ENCODE data around the gene CRYL1. TPM values are rescaled to one million over a fixed set of nuclear protein-coding genes. Genes with fewer than 3 reads are reported as not detected.

The CRYL1 gene
- total and polyA plus RNA-seq, 2 of the 4 experiments (the other 2 are of a cell fraction) = 11.7 to 16.4 TPM

DNA sequence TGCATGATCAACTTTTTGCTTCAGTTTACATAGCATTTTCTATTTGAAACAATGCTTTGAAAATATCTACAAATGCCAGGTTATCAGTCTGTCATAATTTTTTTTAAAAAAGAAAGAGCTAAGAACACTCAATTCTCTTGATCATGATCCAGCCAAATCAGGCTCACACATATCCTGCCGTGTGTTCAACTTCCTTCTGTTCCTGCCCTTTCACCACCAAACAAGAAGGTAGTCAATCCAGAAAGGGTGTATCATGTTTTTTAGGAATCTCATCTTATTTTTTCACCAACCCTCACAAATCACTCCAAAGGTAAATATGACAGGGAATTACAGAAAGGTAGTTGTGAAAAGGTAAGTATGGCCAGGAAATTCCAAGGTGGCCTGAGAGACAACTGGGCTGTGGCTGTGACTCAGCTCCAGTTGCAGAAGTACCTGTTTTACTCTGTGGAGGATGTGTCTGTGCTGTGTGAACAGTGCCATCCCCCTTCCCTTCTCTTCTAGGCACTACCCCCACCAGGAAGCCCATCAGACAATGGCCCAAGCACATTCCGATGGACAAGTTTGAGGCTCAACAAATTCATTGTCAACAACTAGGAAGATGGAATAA is 154.7 kb downstream of the CRYL1 start:
- H3K9ac ChIP-seq (ENCODE audit: low read depth, low read length) = no peak overlapping the region
- no peak overlapping the region for H3K14ac ChIP-seq (replicated peaks; ENCODE audit: low read depth, low read length)
- POLR2A ChIA-PET (ENCODE audit: unreplicated experiment) = no interaction called here
- no peak overlapping the region for H2AK5ac ChIP-seq (ENCODE audit: low read depth, low read length)
- no peak overlapping the region for H2BK120ac ChIP-seq (ENCODE audit: low read depth, low read length)
- H3K79me1 ChIP-seq (ENCODE audit: low read depth in 1 of 2, low read length in 2 of 2) = no peaks in the 10 kb centered on the region
- H2BK15ac ChIP-seq (ENCODE audit: low read depth, low read length) = no peak overlapping the region
- WGBS, 2 experiments (ENCODE audit: extremely low coverage in 2 of 2, insufficient read length in 1 of 2) = no CpG with 5 or more reads among the region's 2 CpGs
- no peak overlapping the region for H3K27ac ChIP-seq (ENCODE audit: insufficient read depth, low read length)
- in situ Hi-C loops (cut with MboI; ENCODE audit: low sequenced_read_pairs) (no loop called here), dilution Hi-C loops (cut with HindIII; ENCODE audit: low sequenced_read_pairs, unreplicated experiment) (no loop called here), intact Hi-C loops (cut with micrococcal nuclease) (no loop called here)
- DNase-seq (no peak), ATAC-seq (ENCODE audit: low read depth) (no peak)
- H3K4me2 ChIP-seq (ENCODE audit: low read depth, low read length) = no peak overlapping the region
- peaks cover 35% of the 10 kb centered on the region for H3K27me3 ChIP-seq (ENCODE audit: control insufficient read depth, insufficient read depth, low read length)
- no TSS peak for BruUV-seq (replicated peaks)
- H4K20me1 ChIP-seq (ENCODE audit: insufficient read depth, low read length) = no peaks in the 10 kb centered on the region
- no peak overlapping the region for H4K8ac ChIP-seq (ENCODE audit: low read depth in 2 of 2, low read length in 2 of 2)
- H3K56ac ChIP-seq (ENCODE audit: extremely low read depth, insufficient read depth, low read length) = no peak overlapping the region
- H3K4ac ChIP-seq (ENCODE audit: low read depth, low read length) = no peak overlapping the region
- H3K23ac ChIP-seq (ENCODE audit: low read depth, low read length) = no peak overlapping the region
- H4K91ac ChIP-seq (ENCODE audit: insufficient read depth, low read depth, low read length) = no peak overlapping the region
- no peak overlapping the region for H2BK20ac ChIP-seq (ENCODE audit: low read depth, low read length)
- CTCF ChIA-PET = no interaction called here
- peaks cover 2% of the 10 kb centered on the region; the same call in 1 of the 2 replicates for H3K9me3 ChIP-seq (ENCODE audit: control insufficient read depth, insufficient read depth, low read length)
- H2AFZ ChIP-seq (replicated peaks; ENCODE audit: low read length, poor library complexity) = no peak overlapping the region
- H3K4me3 ChIP-seq (ENCODE audit: insufficient read depth, low read depth, low read length) = no peak overlapping the region
- no peaks in the 10 kb centered on the region for H3K36me3 ChIP-seq (ENCODE audit: control insufficient read depth, insufficient read depth, low read length)
- no peak overlapping the region for H3K18ac ChIP-seq (ENCODE audit: low read depth, low read length)
- H3K9me1 ChIP-seq (ENCODE audit: insufficient read depth, low read length) = no peaks in the 10 kb centered on the region
- no peak overlapping the region for H4K5ac ChIP-seq (ENCODE audit: low read depth, low read length)
- no peak overlapping the region for H2AK9ac ChIP-seq (replicated peaks; ENCODE audit: low read depth, low read length, poor library complexity)
- TF ChIP-seq MAZ (IDR thresholded peaks at IDR 0.05; ENCODE audit: borderline replicate concordance, low read depth, low read length) = no peak
- TF ChIP-seq BHLHE40 (IDR thresholded peaks at IDR 0.05; ENCODE audit: low read depth, low read length) = no peak
- TF ChIP-seq RFX5 (IDR thresholded peaks at IDR 0.05; ENCODE audit: low read depth, low read length) = no peak
- TF ChIP-seq RCOR1 (IDR thresholded peaks at IDR 0.05; ENCODE audit: insufficient replicate concordance, low read length) = no peak
- TF ChIP-seq CHD1 (IDR thresholded peaks at IDR 0.05; ENCODE audit: low read depth, low read length) = no peak
- TF ChIP-seq, protein P1, sequence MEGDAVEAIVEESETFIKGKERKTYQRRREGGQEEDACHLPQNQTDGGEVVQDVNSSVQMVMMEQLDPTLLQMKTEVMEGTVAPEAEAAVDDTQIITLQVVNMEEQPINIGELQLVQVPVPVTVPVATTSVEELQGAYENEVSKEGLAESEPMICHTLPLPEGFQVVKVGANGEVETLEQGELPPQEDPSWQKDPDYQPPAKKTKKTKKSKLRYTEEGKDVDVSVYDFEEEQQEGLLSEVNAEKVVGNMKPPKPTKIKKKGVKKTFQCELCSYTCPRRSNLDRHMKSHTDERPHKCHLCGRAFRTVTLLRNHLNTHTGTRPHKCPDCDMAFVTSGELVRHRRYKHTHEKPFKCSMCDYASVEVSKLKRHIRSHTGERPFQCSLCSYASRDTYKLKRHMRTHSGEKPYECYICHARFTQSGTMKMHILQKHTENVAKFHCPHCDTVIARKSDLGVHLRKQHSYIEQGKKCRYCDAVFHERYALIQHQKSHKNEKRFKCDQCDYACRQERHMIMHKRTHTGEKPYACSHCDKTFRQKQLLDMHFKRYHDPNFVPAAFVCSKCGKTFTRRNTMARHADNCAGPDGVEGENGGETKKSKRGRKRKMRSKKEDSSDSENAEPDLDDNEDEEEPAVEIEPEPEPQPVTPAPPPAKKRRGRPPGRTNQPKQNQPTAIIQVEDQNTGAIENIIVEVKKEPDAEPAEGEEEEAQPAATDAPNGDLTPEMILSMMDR (conservative IDR thresholded peaks at IDR 0.05; ENCODE audit: low read depth, low read length) = no peak
- no peak for TF ChIP-seq FOS (IDR thresholded peaks at IDR 0.05; ENCODE audit: low read depth, low read length)
- no peak for TF ChIP-seq CEBPB (IDR thresholded peaks at IDR 0.05; ENCODE audit: low read depth, low read length)
- no peak for TF ChIP-seq NFE2L2 (IDR thresholded peaks at IDR 0.05; ENCODE audit: low read depth, low read length)
- no peak for TF ChIP-seq MAFK (IDR thresholded peaks at IDR 0.05; ENCODE audit: low read depth, low read length)
- H3K4me1 ChIP-seq (ENCODE audit: control insufficient read depth, insufficient read depth, low read length) = no peaks in the 10 kb centered on the region
- no peak overlapping the region for H2BK5ac ChIP-seq (ENCODE audit: low read depth, low read length, poor library complexity, severe bottlenecking)
